CD14-positive monocyte (primary cell): Measurements from ENCODE around the gene RNF212. TPM values are rescaled to one million over a fixed set of nuclear protein-coding genes. Genes with fewer than 3 reads are reported as not detected.

Experiments used
- DNase-seq, 3 donors: peaks; one replicate each; pipeline ENCODE4 v3.0.0-alpha.2; 2011 to 2022
- H2AFZ ChIP-seq: 2 replicates; pipeline ENCODE4 v1.6.0; 2012; ENCODE audit warnings: mild to moderate bottlenecking, low read depth, low read length, inconsistent platforms; ENCODE audit not compliant: insufficient read depth, poor library complexity, severe bottlenecking
- H3K27ac ChIP-seq, 2 donors: 1 replicate in 1 of 2; 2 replicates in 1 of 2; pipeline ENCODE4 v1.5.1; 2012 to 2013; ENCODE audit warnings: low read length in 2 of 2, control low read depth in 1 of 2, inconsistent platforms in 1 of 2, low read depth in 1 of 2, mild to moderate bottlenecking in 1 of 2
- H3K27me3 ChIP-seq, 2 donors: one replicate each; pipeline versions ENCODE4 v1.6.0 to v1.6.1; 2011 to 2013; ENCODE audit warnings: low read length in 2 of 2; ENCODE audit not compliant: control insufficient read depth in 2 of 2, insufficient read depth in 2 of 2
- H3K36me3 ChIP-seq, 2 donors: replicated peaks in 1 of 2; 1 replicate in 1 of 2; 2 replicates in 1 of 2; pipeline versions ENCODE4 v1.5.1 to v1.6.1; 2012 to 2013; ENCODE audit warnings: low read length in 2 of 2, control low read depth in 1 of 2, inconsistent platforms in 1 of 2, mild to moderate bottlenecking in 1 of 2; ENCODE audit not compliant: insufficient read depth in 2 of 2, control insufficient read depth in 1 of 2
- H3K4me1 ChIP-seq, 2 donors: 1 replicate in 1 of 2; 2 replicates in 1 of 2; pipeline versions ENCODE4 v1.5.1 to v1.6.1; 2012 to 2013; ENCODE audit warnings: low read length in 2 of 2, control low read depth in 1 of 2, inconsistent platforms in 1 of 2, mild to moderate bottlenecking in 1 of 2, moderate library complexity in 1 of 2; ENCODE audit not compliant: insufficient read depth in 2 of 2, control insufficient read depth in 1 of 2
- H3K4me2 ChIP-seq: replicated peaks from 2 replicates; pipeline ENCODE3; 2012; ENCODE audit warnings: low read length, moderate library complexity, mild to moderate bottlenecking; ENCODE audit not compliant: poor library complexity, severe bottlenecking; ENCODE audit errors: extremely low read depth
- H3K4me3 ChIP-seq, 3 experiments: fragments of 200-600 bp in 1 of 3; sonication (generic) in 1 of 3; replicated peaks in 1 of 3; 1 replicate in 2 of 3; 2 replicates in 1 of 3; pipeline ENCODE4 v1.5.1; 2011 to 2013; ENCODE audit warnings: low read length in 3 of 3, mild to moderate bottlenecking in 3 of 3, control low read depth in 2 of 3, low read depth in 2 of 3, inconsistent platforms in 1 of 3, moderate library complexity in 1 of 3
- H3K79me2 ChIP-seq: 2 replicates; pipeline ENCODE4 v1.6.0; 2012; ENCODE audit warnings: mild to moderate bottlenecking, control low read depth, inconsistent platforms, low read length, moderate library complexity; ENCODE audit not compliant: insufficient read depth
- H3K9ac ChIP-seq: 2 replicates; pipeline ENCODE4 v1.6.0; 2017; ENCODE audit warnings: low read length, mild to moderate bottlenecking; ENCODE audit not compliant: insufficient read depth, poor library complexity, severe bottlenecking
- H3K9me3 ChIP-seq, 2 donors: replicated peaks in 1 of 2; 1 replicate in 1 of 2; 2 replicates in 1 of 2; pipeline versions ENCODE4 v1.5.1 to v1.6.1; 2012 to 2013; ENCODE audit warnings: low read length in 2 of 2, control low read depth in 1 of 2; ENCODE audit not compliant: control insufficient read depth in 1 of 2, insufficient read depth in 1 of 2
- H4K20me1 ChIP-seq: 2 replicates; pipeline ENCODE4 v1.6.0; 2012; ENCODE audit warnings: mild to moderate bottlenecking, low read length, control low read depth, moderate library complexity; ENCODE audit not compliant: insufficient read depth
- H3K27ac Mint-ChIP-seq, 7 donors: one replicate each; pipeline ENCODE4 v1.8.0; 2020; ENCODE audit warnings: mild to moderate bottlenecking in 7 of 7, mixed read lengths in 7 of 7, moderate library complexity in 6 of 7, inconsistent platforms in 2 of 7
- H3K27me3 Mint-ChIP-seq, 3 donors: one replicate each; pipeline ENCODE4 v1.8.0; 2021 to 2022; ENCODE audit warnings: low read depth in 3 of 3, mild to moderate bottlenecking in 3 of 3, mixed read lengths in 3 of 3, moderate library complexity in 3 of 3, inconsistent platforms in 1 of 3
- H3K36me3 Mint-ChIP-seq, 2 donors: one replicate each; pipeline ENCODE4 v1.8.0; 2020; ENCODE audit warnings: mixed read lengths in 2 of 2, inconsistent platforms in 1 of 2, mild to moderate bottlenecking in 1 of 2
- H3K4me1 Mint-ChIP-seq: one replicate; pipeline ENCODE4 v1.8.0; 2020; ENCODE audit warnings: mild to moderate bottlenecking, mixed read lengths
- H3K4me3 Mint-ChIP-seq, 2 donors: one replicate each; pipeline ENCODE4 v1.8.0; 2020; ENCODE audit warnings: mild to moderate bottlenecking in 2 of 2, mixed read lengths in 2 of 2, moderate library complexity in 1 of 2
- H3K9me3 Mint-ChIP-seq, 7 donors: one replicate each; pipeline ENCODE4 v1.8.0; 2020 to 2022; ENCODE audit warnings: mixed read lengths in 7 of 7, mild to moderate bottlenecking in 6 of 7, moderate library complexity in 6 of 7, inconsistent platforms in 2 of 7
- WGBS: methylation state at CpG from one replicate; pipeline ENCODE4 v1.1.5; 2013; ENCODE audit warnings: missing lambda C conversion rate; ENCODE audit not compliant: insufficient coverage; 5-methylcytosine and 5-hydroxymethylcytosine counted together
- intact Hi-C, 2 donors: fragments of 100-400 bp; cut with micrococcal nuclease; formaldehyde crosslinking; loops; one replicate each; pipeline versions ENCODE4 v1.15.0 to v1.15.1; 2023
- polyA plus RNA-seq, 3 donors: library from polyadenylated mRNA; depleted of rRNA in 1 of 3; unstranded in 2 of 3; stranded (reverse) in 1 of 3; fragments of 300-500 nt in 2 of 3; fragments of >200 nt in 1 of 3; fragmentation: Illumina TruSeq in 2 of 3; gene quantifications; 1 replicate in 2 of 3; 2 replicates in 1 of 3; pipeline ENCODE4 v1.2.3, GENCODE V29; 2012 to 2021
- TF ChIP-seq, protein P1 (sequence below): fragments of 200-600 bp; IDR thresholded peaks from one replicate; pipeline ENCODE4 v1.8.0; 2022; ENCODE audit warnings: antibody characterized with exemption, mild to moderate bottlenecking

RNF212 gene
- polyA plus RNA-seq, 3 donors = 0.17 to 0.83 TPM; not detected in 1

DNA sequence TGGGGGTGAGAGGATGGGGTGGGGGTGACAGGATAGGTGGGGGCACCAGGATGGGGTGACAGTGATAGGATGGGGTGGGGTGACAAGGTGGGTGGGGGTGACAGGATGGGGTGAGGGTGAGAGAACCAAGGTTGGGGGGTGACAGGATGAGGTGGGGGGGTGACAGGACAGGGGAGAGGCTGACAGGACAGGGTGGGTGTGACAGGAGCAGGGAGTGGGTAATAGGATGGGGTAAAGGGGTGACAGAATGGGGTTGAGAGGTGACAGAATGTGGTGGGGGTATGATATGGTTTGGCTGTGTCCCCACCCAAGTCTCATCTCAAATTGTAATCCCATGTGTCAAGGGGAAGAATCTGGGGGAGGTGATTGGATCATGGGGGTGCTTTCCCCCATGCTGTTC lies 26.0 kb downstream of the RNF212 start:
- H3K4me1 ChIP-seq = peaks cover 4 to 7% of the 10 kb centered on the region in 2 donors
- intact Hi-C loops = no loop called here
- H3K27ac ChIP-seq = no peak overlapping the region
- H3K9me3 ChIP-seq = peaks cover 14 to 19% of the 10 kb centered on the region in 2 donors
- Mint-ChIP-seq H3K9me3 (peaks cover 11 to 29% (median 24%) of the 10 kb centered on the region in 7 donors), H3K4me1 (peaks cover 8% of the 10 kb centered on the region), H3K36me3 (peaks cover 0 to 3% of the 10 kb centered on the region in 2 donors), H3K27ac (no peak overlapping the region), H3K4me3 (no peak overlapping the region), H3K27me3 (peaks cover 3 to 10% (median 5%) of the 10 kb centered on the region in 3 donors)
- DNase-seq = no peak
- H3K79me2 ChIP-seq = no peaks in the 10 kb centered on the region
- no peak overlapping the region for H2AFZ ChIP-seq
- no peak overlapping the region for H3K4me2 ChIP-seq
- H4K20me1 ChIP-seq = no peaks in the 10 kb centered on the region
- H3K4me3 ChIP-seq = no peak overlapping the region
- no peaks in the 10 kb centered on the region for H3K27me3 ChIP-seq
- no peaks in the 10 kb centered on the region for H3K36me3 ChIP-seq
- H3K9ac ChIP-seq = no peak overlapping the region
- TF ChIP-seq, protein P1, sequence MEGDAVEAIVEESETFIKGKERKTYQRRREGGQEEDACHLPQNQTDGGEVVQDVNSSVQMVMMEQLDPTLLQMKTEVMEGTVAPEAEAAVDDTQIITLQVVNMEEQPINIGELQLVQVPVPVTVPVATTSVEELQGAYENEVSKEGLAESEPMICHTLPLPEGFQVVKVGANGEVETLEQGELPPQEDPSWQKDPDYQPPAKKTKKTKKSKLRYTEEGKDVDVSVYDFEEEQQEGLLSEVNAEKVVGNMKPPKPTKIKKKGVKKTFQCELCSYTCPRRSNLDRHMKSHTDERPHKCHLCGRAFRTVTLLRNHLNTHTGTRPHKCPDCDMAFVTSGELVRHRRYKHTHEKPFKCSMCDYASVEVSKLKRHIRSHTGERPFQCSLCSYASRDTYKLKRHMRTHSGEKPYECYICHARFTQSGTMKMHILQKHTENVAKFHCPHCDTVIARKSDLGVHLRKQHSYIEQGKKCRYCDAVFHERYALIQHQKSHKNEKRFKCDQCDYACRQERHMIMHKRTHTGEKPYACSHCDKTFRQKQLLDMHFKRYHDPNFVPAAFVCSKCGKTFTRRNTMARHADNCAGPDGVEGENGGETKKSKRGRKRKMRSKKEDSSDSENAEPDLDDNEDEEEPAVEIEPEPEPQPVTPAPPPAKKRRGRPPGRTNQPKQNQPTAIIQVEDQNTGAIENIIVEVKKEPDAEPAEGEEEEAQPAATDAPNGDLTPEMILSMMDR = no peak

- no peak overlapping the region for H2AFZ ChIP-seq
- H3K4me2 ChIP-seq = no peak overlapping the region
- intact Hi-C loops = no loop called here
- H3K36me3 ChIP-seq = no peaks in the 10 kb centered on the region
- peaks cover 18 to 20% of the 10 kb centered on the region in 2 donors for H3K4me1 ChIP-seq
- peaks cover 21% of the 10 kb centered on the region for H3K4me1 Mint-ChIP-seq
- no peaks in the 10 kb centered on the region for H4K20me1 ChIP-seq
- TF ChIP-seq, protein P1 = no peak
- peaks cover 3 to 10% (median 3%) of the 10 kb centered on the region in 3 donors for H3K27me3 Mint-ChIP-seq
- H3K27ac Mint-ChIP-seq = no peak overlapping the region
- H3K4me3 ChIP-seq = no peak overlapping the region
- H3K9ac ChIP-seq = no peak overlapping the region
- no peak overlapping the region for H3K4me3 Mint-ChIP-seq
- WGBS = 78% methylated on average over 4 of the region's 8 CpGs
- H3K9me3 ChIP-seq = peaks cover 14 to 19% of the 10 kb centered on the region in 2 donors
- H3K27ac ChIP-seq = no peak overlapping the region
- H3K79me2 ChIP-seq = no peaks in the 10 kb centered on the region
- H3K27me3 ChIP-seq = no peaks in the 10 kb centered on the region
- no peak for DNase-seq
- peaks cover 11 to 29% (median 24%) of the 10 kb centered on the region in 7 donors for H3K9me3 Mint-ChIP-seq
- H3K36me3 Mint-ChIP-seq = peaks cover 0 to 3% of the 10 kb centered on the region in 2 donors
These were observed 27.4 kb downstream of the RNF212 start for GRCh38 chr4:1086011-1086410.
